Measurements from ENCODE around the gene RAB33A.

The RAB33A gene

DNA sequence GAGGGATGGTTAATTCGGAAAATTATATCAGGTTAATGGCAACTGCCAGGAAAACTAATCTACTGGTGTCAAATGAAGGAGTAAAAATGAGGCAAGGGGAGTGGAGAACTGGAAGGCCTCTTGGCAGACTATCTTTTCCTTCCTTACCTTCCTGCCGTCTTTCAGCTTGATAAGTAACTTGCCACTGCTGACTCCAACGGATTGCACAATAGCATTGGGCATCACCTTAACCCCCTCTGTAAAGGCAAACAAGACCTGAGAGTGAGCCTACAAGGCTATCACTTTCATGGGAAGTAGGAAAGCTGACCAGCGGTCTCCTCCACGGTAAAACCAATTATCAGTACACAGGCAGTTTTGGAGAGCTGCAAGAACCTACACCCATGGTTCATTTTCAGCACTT is 35.3 kb upstream of the RAB33A start:
- no peak for TF ChIP-seq TCF12 (IDR thresholded peaks at IDR 0.05; ENCODE audit: low read depth)
- no peak for TF ChIP-seq NFIC (IDR thresholded peaks at IDR 0.05)

DNA sequence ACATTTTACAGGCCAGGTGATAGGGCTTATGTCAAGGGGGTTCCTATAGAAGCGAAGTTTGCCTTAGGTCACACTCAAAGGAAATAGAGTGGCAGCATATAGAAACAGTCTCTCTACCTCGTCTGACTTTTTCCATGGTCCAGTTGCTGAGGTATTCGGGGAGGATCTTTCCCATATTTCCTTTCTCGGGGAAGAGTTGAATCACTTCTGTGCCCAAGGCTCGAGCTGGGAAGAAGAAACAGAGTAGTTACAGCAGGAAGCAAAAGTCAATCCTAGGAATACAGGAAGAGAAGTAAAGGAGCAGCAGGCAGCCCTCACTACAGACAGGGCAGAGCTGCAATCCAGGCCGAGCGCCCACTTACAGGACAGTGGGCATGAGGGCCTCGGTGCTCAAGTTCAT is 34.8 kb upstream of the RAB33A start:
- TF ChIP-seq, protein P1, sequence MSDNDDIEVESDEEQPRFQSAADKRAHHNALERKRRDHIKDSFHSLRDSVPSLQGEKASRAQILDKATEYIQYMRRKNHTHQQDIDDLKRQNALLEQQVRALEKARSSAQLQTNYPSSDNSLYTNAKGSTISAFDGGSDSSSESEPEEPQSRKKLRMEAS (IDR thresholded peaks at IDR 0.05) = no peak
- TF ChIP-seq NFIC (IDR thresholded peaks at IDR 0.05) (no peak), EP300 (IDR thresholded peaks at IDR 0.05; ENCODE audit: borderline replicate concordance) (no peak)
- TF ChIP-seq, protein P2, sequence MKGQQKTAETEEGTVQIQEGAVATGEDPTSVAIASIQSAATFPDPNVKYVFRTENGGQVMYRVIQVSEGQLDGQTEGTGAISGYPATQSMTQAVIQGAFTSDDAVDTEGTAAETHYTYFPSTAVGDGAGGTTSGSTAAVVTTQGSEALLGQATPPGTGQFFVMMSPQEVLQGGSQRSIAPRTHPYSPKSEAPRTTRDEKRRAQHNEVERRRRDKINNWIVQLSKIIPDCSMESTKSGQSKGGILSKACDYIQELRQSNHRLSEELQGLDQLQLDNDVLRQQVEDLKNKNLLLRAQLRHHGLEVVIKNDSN (IDR thresholded peaks at IDR 0.05) = no peak

DNA sequence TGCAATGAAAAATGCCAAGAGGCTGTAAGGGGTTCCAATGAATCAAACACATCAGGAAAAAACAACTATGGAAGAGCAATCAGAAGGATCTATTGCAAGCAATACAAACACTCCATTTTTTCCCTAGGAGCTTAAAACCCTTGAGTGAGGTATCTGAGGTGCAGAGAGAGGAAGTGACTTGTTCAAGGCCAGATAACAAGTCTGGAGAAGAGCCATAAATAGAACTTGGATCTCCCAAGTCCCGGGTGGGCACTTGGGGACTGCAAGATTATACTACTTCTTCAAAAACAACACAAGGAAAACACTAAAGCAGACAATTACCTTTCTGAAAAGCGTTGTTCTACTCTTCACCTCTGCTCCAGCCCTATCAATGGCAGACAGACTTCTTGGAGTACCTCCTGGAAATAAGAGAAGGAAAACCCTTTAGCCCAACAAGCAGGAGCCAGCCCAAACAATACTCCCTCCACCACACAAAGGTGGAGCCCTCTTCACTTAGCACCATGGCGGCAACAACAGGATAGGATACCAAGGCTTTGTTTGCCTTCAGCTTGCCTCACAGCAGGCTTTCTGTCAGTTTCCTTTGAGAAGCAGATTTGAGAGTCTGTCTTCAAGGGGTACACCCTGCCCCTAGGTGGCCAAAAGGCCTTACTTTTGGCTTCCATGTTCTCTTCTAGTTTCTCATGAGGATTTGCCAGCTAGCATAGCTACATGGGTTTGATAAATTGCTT is 32.1 kb upstream of the RAB33A start:
- TF ChIP-seq YY1 (IDR thresholded peaks at IDR 0.05; ENCODE audit: low read depth) = no peak
- no peak for TF ChIP-seq TEAD4 (IDR thresholded peaks at IDR 0.05)
- no peak for TF ChIP-seq CREB1 (IDR thresholded peaks at IDR 0.05; ENCODE audit: low read depth)
- TF ChIP-seq, protein P3, sequence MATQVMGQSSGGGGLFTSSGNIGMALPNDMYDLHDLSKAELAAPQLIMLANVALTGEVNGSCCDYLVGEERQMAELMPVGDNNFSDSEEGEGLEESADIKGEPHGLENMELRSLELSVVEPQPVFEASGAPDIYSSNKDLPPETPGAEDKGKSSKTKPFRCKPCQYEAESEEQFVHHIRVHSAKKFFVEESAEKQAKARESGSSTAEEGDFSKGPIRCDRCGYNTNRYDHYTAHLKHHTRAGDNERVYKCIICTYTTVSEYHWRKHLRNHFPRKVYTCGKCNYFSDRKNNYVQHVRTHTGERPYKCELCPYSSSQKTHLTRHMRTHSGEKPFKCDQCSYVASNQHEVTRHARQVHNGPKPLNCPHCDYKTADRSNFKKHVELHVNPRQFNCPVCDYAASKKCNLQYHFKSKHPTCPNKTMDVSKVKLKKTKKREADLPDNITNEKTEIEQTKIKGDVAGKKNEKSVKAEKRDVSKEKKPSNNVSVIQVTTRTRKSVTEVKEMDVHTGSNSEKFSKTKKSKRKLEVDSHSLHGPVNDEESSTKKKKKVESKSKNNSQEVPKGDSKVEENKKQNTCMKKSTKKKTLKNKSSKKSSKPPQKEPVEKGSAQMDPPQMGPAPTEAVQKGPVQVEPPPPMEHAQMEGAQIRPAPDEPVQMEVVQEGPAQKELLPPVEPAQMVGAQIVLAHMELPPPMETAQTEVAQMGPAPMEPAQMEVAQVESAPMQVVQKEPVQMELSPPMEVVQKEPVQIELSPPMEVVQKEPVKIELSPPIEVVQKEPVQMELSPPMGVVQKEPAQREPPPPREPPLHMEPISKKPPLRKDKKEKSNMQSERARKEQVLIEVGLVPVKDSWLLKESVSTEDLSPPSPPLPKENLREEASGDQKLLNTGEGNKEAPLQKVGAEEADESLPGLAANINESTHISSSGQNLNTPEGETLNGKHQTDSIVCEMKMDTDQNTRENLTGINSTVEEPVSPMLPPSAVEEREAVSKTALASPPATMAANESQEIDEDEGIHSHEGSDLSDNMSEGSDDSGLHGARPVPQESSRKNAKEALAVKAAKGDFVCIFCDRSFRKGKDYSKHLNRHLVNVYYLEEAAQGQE (IDR thresholded peaks at IDR 0.05; ENCODE audit: low read depth) = no peak
- no peak for TF ChIP-seq CEBPB (IDR thresholded peaks at IDR 0.05)
- no peak for TF ChIP-seq TCF12 (IDR thresholded peaks at IDR 0.05; ENCODE audit: low read depth)
- no peak for TF ChIP-seq EP300 (IDR thresholded peaks at IDR 0.05; ENCODE audit: borderline replicate concordance)
- TF ChIP-seq TAF1 (IDR thresholded peaks at IDR 0.05; ENCODE audit: low read depth) = no peak
- TF ChIP-seq EGR1 (IDR thresholded peaks at IDR 0.05) = no peak
- no peak for TF ChIP-seq ZBTB7A (IDR thresholded peaks at IDR 0.05; ENCODE audit: low read depth)
- TF ChIP-seq, protein P2 (IDR thresholded peaks at IDR 0.05) = no peak
- TF ChIP-seq, protein P1 (IDR thresholded peaks at IDR 0.05) = no peak
- no peak for TF ChIP-seq NFIC (IDR thresholded peaks at IDR 0.05)
- TF ChIP-seq RAD21 (IDR thresholded peaks at IDR 0.05; ENCODE audit: low read depth) = no peak

DNA sequence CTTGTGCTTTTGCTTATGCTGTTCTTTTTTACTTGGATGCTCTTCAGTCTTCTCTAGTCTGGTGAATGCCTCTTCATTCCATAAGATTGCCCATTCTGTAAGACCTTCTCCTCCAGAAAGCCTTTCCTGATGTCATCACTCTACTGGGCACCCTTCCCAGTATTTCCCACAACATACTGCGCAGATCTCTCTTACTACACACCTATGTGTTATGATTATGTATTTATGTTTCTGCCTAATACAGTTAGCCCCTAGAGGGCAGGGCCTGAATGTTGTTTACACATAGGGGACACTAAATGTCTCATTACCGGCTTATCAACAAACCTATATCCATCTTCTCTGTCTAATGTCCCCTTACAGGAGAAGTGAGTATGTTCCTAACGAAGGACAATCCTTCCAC is 27.3 kb upstream of the RAB33A start:
- TF ChIP-seq, protein P1 (IDR thresholded peaks at IDR 0.05) = no peak
- TF ChIP-seq EGR1 (IDR thresholded peaks at IDR 0.05) = no peak
- TF ChIP-seq, protein P2 (IDR thresholded peaks at IDR 0.05) = no peak
- TF ChIP-seq TCF12 (IDR thresholded peaks at IDR 0.05; ENCODE audit: low read depth) = no peak
- TF ChIP-seq, protein P3 (IDR thresholded peaks at IDR 0.05; ENCODE audit: low read depth) = no peak
- TF ChIP-seq ZBTB7A (IDR thresholded peaks at IDR 0.05; ENCODE audit: low read depth) = no peak
- TF ChIP-seq FOXM1 (IDR thresholded peaks at IDR 0.05; ENCODE audit: borderline replicate concordance, low read depth) = no peak
- TF ChIP-seq TAF1 (IDR thresholded peaks at IDR 0.05; ENCODE audit: low read depth) = no peak
- TF ChIP-seq CREB1 (IDR thresholded peaks at IDR 0.05; ENCODE audit: low read depth) = no peak
- TF ChIP-seq EP300 (IDR thresholded peaks at IDR 0.05; ENCODE audit: borderline replicate concordance) = no peak
- TF ChIP-seq YY1 (IDR thresholded peaks at IDR 0.05; ENCODE audit: low read depth) = no peak
- TF ChIP-seq RAD21 (IDR thresholded peaks at IDR 0.05; ENCODE audit: low read depth) = no peak
- no peak for TF ChIP-seq NFIC (IDR thresholded peaks at IDR 0.05)
- TF ChIP-seq TEAD4 (IDR thresholded peaks at IDR 0.05) = no peak
- TF ChIP-seq CEBPB (IDR thresholded peaks at IDR 0.05) = no peak

DNA sequence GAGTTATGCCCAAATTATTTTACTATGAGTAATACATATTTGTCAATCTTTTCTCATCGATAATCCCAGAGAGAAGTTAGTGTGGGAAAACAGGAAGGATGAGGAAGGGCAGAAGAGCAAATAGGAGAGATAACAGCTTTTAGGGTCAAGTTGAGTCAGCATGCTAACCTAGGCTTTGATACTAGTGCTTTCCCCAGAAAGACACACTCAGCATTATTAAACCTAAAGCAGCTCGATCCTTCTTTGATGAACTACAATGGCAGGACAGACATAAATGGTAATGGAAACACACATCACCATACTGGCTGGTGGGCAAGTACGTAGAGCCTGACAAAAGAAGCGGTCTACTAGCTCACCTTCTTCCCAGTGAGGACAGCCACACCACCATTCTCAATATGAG is 26.6 kb upstream of the RAB33A start:
- TF ChIP-seq ZBTB7A (IDR thresholded peaks at IDR 0.05; ENCODE audit: low read depth) = no peak
- TF ChIP-seq, protein P1 (IDR thresholded peaks at IDR 0.05) = no peak

DNA sequence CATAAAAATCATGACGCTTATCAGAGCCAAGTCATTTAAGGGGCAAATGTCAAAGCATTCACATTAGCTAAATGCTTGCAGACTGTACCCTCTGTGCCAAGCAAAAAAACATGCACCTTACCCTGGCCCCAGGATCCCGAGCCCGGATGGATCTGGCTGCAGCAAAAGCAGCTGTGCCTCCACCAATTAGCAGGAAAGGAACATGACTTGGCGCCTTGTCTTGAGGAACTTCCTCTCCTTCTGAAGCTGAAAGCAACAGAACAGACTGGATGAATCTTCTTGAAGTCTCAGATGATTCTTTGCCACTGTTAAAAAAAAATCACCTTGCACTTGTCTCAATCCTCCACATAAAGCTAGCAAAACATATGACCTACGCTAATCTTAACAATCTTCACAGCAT is 24.1 kb upstream of the RAB33A start:
- TF ChIP-seq RAD21 (IDR thresholded peaks at IDR 0.05; ENCODE audit: low read depth) (no peak), ZBTB7A (IDR thresholded peaks at IDR 0.05; ENCODE audit: low read depth) (no peak), CEBPB (IDR thresholded peaks at IDR 0.05) (no peak), CREB1 (IDR thresholded peaks at IDR 0.05; ENCODE audit: low read depth) (no peak)

Measured in Ishikawa (cell line).